HG02852 (cell line): ENCODE data around the gene MAGI1.
A peak's percentile ranks its signal among the peaks of the same experiment; 100 is the strongest.
"Not testable (repeated sequence)": the region's sequence is repeated elsewhere in the genome, so short reads cannot be mapped to it uniquely, and the experiment has no call there.

Source experiments
- ATAC-seq: cut with Tn5 transposase; IDR thresholded peaks from one replicate; pipeline ENCODE4 v1.9.1; 2021; ENCODE audit warnings: mild to moderate bottlenecking, moderate library complexity; ENCODE audit not compliant: unreplicated experiment

MAGI1 gene

GRCh38 chr3:65732051-65732935 is 306.4 kb downstream of the MAGI1 start:
- ATAC-seq, result peak; percentile 98

GRCh38 chr3:65730449-65730848 is 308.3 kb downstream of the MAGI1 start:
- ATAC-seq, result no peak

GRCh38 chr3:65729973-65730372 is 308.7 kb downstream of the MAGI1 start:
- ATAC-seq, result no peak

- ATAC-seq, result no peak
Observed at GRCh38 chr3:65729555-65729954, 309.2 kb downstream of the MAGI1 start.

- no peak for ATAC-seq
Observed at GRCh38 chr3:65728138-65728537, 310.6 kb downstream of the MAGI1 start.

GRCh38 chr3:65723985-65724384 is 314.7 kb downstream of the MAGI1 start:
- ATAC-seq, result no peak

GRCh38 chr3:65723011-65723410 is 315.7 kb downstream of the MAGI1 start:
- ATAC-seq, result no peak

GRCh38 chr3:65720989-65721737 is 317.6 kb downstream of the MAGI1 start:
- ATAC-seq, result no peak

- ATAC-seq, result not testable (repeated sequence)
Observed at GRCh38 chr3:65719639-65720038, 319.1 kb downstream of the MAGI1 start.

- no peak for ATAC-seq
Observed at GRCh38 chr3:65717676-65718346, 320.9 kb downstream of the MAGI1 start.

GRCh38 chr3:65716071-65716751 is 322.5 kb downstream of the MAGI1 start:
- no peak for ATAC-seq

- ATAC-seq, result no peak
Observed at GRCh38 chr3:65714134-65714533, 324.6 kb downstream of the MAGI1 start.

- ATAC-seq, result no peak
Observed at GRCh38 chr3:65713016-65713415, 325.7 kb downstream of the MAGI1 start.

GRCh38 chr3:65712140-65712539 is 326.6 kb downstream of the MAGI1 start:
- no peak for ATAC-seq

- no peak for ATAC-seq
Observed at GRCh38 chr3:65706776-65707568, 331.7 kb downstream of the MAGI1 start.

- no peak for ATAC-seq
Observed at GRCh38 chr3:65706301-65706700, 332.4 kb downstream of the MAGI1 start.

- ATAC-seq, result no peak
Observed at GRCh38 chr3:65703820-65704219, 334.9 kb downstream of the MAGI1 start.

GRCh38 chr3:65703026-65703425 is 335.7 kb downstream of the MAGI1 start:
- ATAC-seq, result no peak

- ATAC-seq, result no peak
Observed at GRCh38 chr3:65702202-65702601, 336.5 kb downstream of the MAGI1 start.

- no peak for ATAC-seq
Observed at GRCh38 chr3:65701516-65701915, 337.2 kb downstream of the MAGI1 start.
